ENCODE measurements around the gene SLC38A1. TPM values are rescaled to one million over a fixed set of nuclear protein-coding genes. Genes with fewer than 3 reads are reported as not detected.

Gene SLC38A1
- total RNA-seq, 1 donor from 2014 or later, result 172 TPM

- H3K27ac Mint-ChIP-seq, result no peak overlapping the region
- no peaks in the 10 kb centered on the region for H3K27me3 Mint-ChIP-seq (ENCODE audit: insufficient read depth)
- H3K4me3 Mint-ChIP-seq, result no peak overlapping the region
- H3K36me3 Mint-ChIP-seq (ENCODE audit: low read depth), result peaks cover 20% of the 10 kb centered on the region
- intact Hi-C loops (cut with micrococcal nuclease), result loop anchor here (2.0 kb wide), 1 partner anchor 279 kb away; no protein-coding TSS in a partner anchor
- peaks cover 24% of the 10 kb centered on the region for H3K4me1 Mint-ChIP-seq (ENCODE audit: low read depth)
- no peak for DNase-seq (ENCODE audit: low spot score)
- no peaks in the 10 kb centered on the region for H3K9me3 Mint-ChIP-seq
Observed at GRCh38 chr12:46271863-46272262, 3.0 kb upstream of the SLC38A1 start.

- Mint-ChIP-seq H3K27me3 (ENCODE audit: insufficient read depth) (no peaks in the 10 kb centered on the region), H3K36me3 (ENCODE audit: low read depth) (peaks cover 12% of the 10 kb centered on the region), H3K9me3 (no peaks in the 10 kb centered on the region), H3K4me1 (ENCODE audit: low read depth) (peaks cover 24% of the 10 kb centered on the region), H3K4me3 (no peak overlapping the region), H3K27ac (no peak overlapping the region)
- peak; percentile 40 for DNase-seq (ENCODE audit: low spot score)
- intact Hi-C loops (cut with micrococcal nuclease), result loop anchor here (1.0 to 10.0 kb wide), 9 partner anchors 32 to 948 kb away; partner anchors contain the start of genes SCAF11 and SLC38A2
Observed at GRCh38 chr12:46269429-46270241, 792 bp upstream of the SLC38A1 start.

- peak; percentile 33 for DNase-seq (ENCODE audit: low spot score)
- Mint-ChIP-seq H3K4me3 (no peak overlapping the region), H3K9me3 (no peaks in the 10 kb centered on the region), H3K4me1 (ENCODE audit: low read depth) (peaks cover 37% of the 10 kb centered on the region), H3K27ac (no peak overlapping the region), H3K27me3 (ENCODE audit: insufficient read depth) (no peaks in the 10 kb centered on the region), H3K36me3 (ENCODE audit: low read depth) (peaks cover 13% of the 10 kb centered on the region)
- intact Hi-C loops (cut with micrococcal nuclease), result loop anchor here (1.0 to 10.0 kb wide), 8 partner anchors 37 to 949 kb away; no protein-coding TSS in a partner anchor
Observed at GRCh38 chr12:46267825-46268582, 839 bp downstream of the SLC38A1 start.

GRCh38 chr12:46267575-46267824 lies 1.3 kb downstream of the SLC38A1 start:
- Mint-ChIP-seq H3K27ac (no peak overlapping the region), H3K36me3 (ENCODE audit: low read depth) (peaks cover 16% of the 10 kb centered on the region), H3K4me3 (no peak overlapping the region), H3K27me3 (ENCODE audit: insufficient read depth) (no peaks in the 10 kb centered on the region), H3K4me1 (ENCODE audit: low read depth) (peaks cover 41% of the 10 kb centered on the region), H3K9me3 (no peaks in the 10 kb centered on the region)
- intact Hi-C loops (cut with micrococcal nuclease), result loop anchor here (1.0 to 10.0 kb wide), 6 partner anchors 36 to 950 kb away; no protein-coding TSS in a partner anchor
- DNase-seq (ENCODE audit: low spot score), result peak; percentile 21

GRCh38 chr12:46266869-46267574 lies 1.8 kb downstream of the SLC38A1 start:
- no peak overlapping the region for H3K27ac Mint-ChIP-seq
- H3K27me3 Mint-ChIP-seq (ENCODE audit: insufficient read depth), result no peaks in the 10 kb centered on the region
- H3K9me3 Mint-ChIP-seq, result no peaks in the 10 kb centered on the region
- no peak overlapping the region for H3K4me3 Mint-ChIP-seq
- DNase-seq (ENCODE audit: low spot score), result peak; percentile 51
- intact Hi-C loops (cut with micrococcal nuclease), result loop anchor here (1.0 to 10.0 kb wide), 7 partner anchors 36 to 950 kb away; no protein-coding TSS in a partner anchor
- peaks cover 41% of the 10 kb centered on the region for H3K4me1 Mint-ChIP-seq (ENCODE audit: low read depth)
- peaks cover 16% of the 10 kb centered on the region for H3K36me3 Mint-ChIP-seq (ENCODE audit: low read depth)

DNA sequence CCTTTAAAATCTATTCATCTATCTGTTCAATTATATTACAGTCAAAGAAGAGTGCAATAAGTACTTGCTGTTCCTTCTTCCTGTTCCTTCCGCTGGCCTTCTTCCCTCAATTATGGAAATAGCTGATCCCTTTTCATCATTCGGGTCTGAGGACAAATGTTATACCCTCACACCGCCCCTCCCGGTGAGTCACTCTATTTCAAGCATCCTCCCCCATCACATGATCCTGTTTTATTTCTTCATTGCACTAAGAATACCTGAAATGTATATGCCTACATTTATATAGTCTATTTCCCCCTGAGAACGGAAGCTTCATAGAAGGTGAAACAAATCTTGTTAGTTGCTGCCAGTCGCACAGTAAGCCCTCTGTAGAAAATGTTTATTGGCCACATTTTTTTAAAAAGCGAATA lies 2.5 kb downstream of the SLC38A1 start:
- no peaks in the 10 kb centered on the region for H3K27me3 Mint-ChIP-seq (ENCODE audit: insufficient read depth)
- DNase-seq (ENCODE audit: low spot score), result peak; percentile 20

GRCh38 chr12:46265734-46266133 lies 3.1 kb downstream of the SLC38A1 start:
- H3K27me3 Mint-ChIP-seq (ENCODE audit: insufficient read depth), result no peaks in the 10 kb centered on the region
- H3K36me3 Mint-ChIP-seq (ENCODE audit: low read depth), result peaks cover 13% of the 10 kb centered on the region
- H3K27ac Mint-ChIP-seq, result no peak overlapping the region
- DNase-seq (ENCODE audit: low spot score), result no peak
- peaks cover 28% of the 10 kb centered on the region for H3K4me1 Mint-ChIP-seq (ENCODE audit: low read depth)
- H3K4me3 Mint-ChIP-seq, result no peak overlapping the region
- intact Hi-C loops (cut with micrococcal nuclease), result loop anchor here (1.0 to 10.0 kb wide), 4 partner anchors 45 to 952 kb away; no protein-coding TSS in a partner anchor
- no peaks in the 10 kb centered on the region for H3K9me3 Mint-ChIP-seq

More for the DNA sequence above, 2.5 kb downstream of the SLC38A1 start:
- intact Hi-C loops (cut with micrococcal nuclease), result loop anchor here (1.0 to 10.0 kb wide), 4 partner anchors 46 to 951 kb away; no protein-coding TSS in a partner anchor
- Mint-ChIP-seq H3K27ac (no peak overlapping the region), H3K36me3 (ENCODE audit: low read depth) (peaks cover 15% of the 10 kb centered on the region), H3K4me1 (ENCODE audit: low read depth) (peaks cover 35% of the 10 kb centered on the region), H3K4me3 (no peak overlapping the region), H3K9me3 (no peaks in the 10 kb centered on the region)

DNA sequence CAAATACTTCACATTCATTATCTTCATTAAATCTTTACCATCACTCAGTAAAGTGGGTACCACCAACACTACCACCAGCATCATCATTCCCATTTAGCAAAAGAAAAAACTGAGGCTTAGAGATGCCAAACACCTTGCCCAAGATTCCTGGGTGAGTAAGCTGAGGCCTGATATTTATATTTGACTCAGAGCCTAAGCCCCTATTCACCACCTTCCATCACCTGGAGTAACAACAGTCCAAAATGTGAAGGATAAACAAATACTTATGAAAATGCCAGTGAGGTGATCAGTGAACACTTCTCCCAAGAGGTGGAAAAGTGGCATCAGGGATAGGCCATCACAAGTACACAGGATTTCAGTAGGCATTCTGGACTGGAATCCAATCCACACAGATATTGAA lies 3.7 kb downstream of the SLC38A1 start:
- DNase-seq (ENCODE audit: low spot score), result no peak
- peaks cover 22% of the 10 kb centered on the region for H3K4me1 Mint-ChIP-seq (ENCODE audit: low read depth)
- H3K27ac Mint-ChIP-seq, result no peak overlapping the region
- no peaks in the 10 kb centered on the region for H3K9me3 Mint-ChIP-seq
- H3K27me3 Mint-ChIP-seq (ENCODE audit: insufficient read depth), result no peaks in the 10 kb centered on the region
- intact Hi-C loops (cut with micrococcal nuclease), result loop anchor here (5.0 to 10.0 kb wide), 3 partner anchors 260 to 952 kb away; no protein-coding TSS in a partner anchor
- H3K36me3 Mint-ChIP-seq (ENCODE audit: low read depth), result peaks cover 13% of the 10 kb centered on the region
- H3K4me3 Mint-ChIP-seq, result no peak overlapping the region

DNA sequence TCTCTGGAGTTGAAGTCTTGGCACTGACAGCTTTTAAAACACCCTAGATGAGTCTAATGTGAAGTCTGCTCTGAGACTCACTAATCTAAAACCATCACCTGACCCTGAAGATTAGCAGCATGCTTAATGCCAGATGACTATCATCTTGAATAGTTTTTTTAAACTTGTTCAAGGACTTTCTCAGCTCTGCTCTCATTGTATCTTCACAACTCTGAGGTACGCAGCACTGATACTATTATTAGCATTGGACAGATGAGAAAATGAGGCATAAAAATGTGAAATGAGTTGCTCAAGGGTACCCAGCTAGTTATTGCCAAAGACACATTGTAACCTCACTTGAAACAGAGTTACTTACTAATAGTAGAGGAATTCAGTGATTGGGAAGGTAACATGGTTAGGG lies 4.8 kb downstream of the SLC38A1 start:
- intact Hi-C loops (cut with micrococcal nuclease), result loop anchor here (10.0 kb wide), 1 partner anchor 261 kb away; no protein-coding TSS in a partner anchor
- Mint-ChIP-seq H3K4me3 (peak overlapping the region; percentile 45), H3K27ac (peak overlapping the region; percentile 55), H3K9me3 (no peaks in the 10 kb centered on the region), H3K4me1 (ENCODE audit: low read depth) (peaks cover 17% of the 10 kb centered on the region), H3K36me3 (ENCODE audit: low read depth) (peaks cover 13% of the 10 kb centered on the region), H3K27me3 (ENCODE audit: insufficient read depth) (no peaks in the 10 kb centered on the region)
- no peak for DNase-seq (ENCODE audit: low spot score)

- Mint-ChIP-seq H3K9me3 (no peaks in the 10 kb centered on the region), H3K27me3 (ENCODE audit: insufficient read depth) (no peaks in the 10 kb centered on the region), H3K4me1 (ENCODE audit: low read depth) (peaks cover 17% of the 10 kb centered on the region), H3K27ac (peak overlapping the region; percentile 55), H3K4me3 (peak overlapping the region; percentile 45), H3K36me3 (ENCODE audit: low read depth) (peaks cover 13% of the 10 kb centered on the region)
- intact Hi-C loops (cut with micrococcal nuclease), result loop anchor here (10.0 kb wide), 1 partner anchor 261 kb away; no protein-coding TSS in a partner anchor
- no peak for DNase-seq (ENCODE audit: low spot score)
Observed at GRCh38 chr12:46263140-46264016, 5.5 kb downstream of the SLC38A1 start.

- H3K9me3 Mint-ChIP-seq, result no peaks in the 10 kb centered on the region
- peaks cover 15% of the 10 kb centered on the region for H3K36me3 Mint-ChIP-seq (ENCODE audit: low read depth)
- H3K4me3 Mint-ChIP-seq, result no peak overlapping the region
- no peak overlapping the region for H3K27ac Mint-ChIP-seq
- H3K4me1 Mint-ChIP-seq (ENCODE audit: low read depth), result peaks cover 21% of the 10 kb centered on the region
- DNase-seq (ENCODE audit: low spot score), result no peak
- intact Hi-C loops (cut with micrococcal nuclease), result loop anchor here (10.0 kb wide), 1 partner anchor 263 kb away; no protein-coding TSS in a partner anchor
- no peaks in the 10 kb centered on the region for H3K27me3 Mint-ChIP-seq (ENCODE audit: insufficient read depth)
Observed at GRCh38 chr12:46261646-46262045, 7.2 kb downstream of the SLC38A1 start.
